BJ (cell line): ENCODE data around the gene LPIN3. TPM values are rescaled to one million over a fixed set of nuclear protein-coding genes. Genes with fewer than 3 reads are reported as not detected.

Source experiments
- CTCF ChIA-PET: fragments of 350-600 bp; formaldehyde crosslinking; extraction: SDS; loops from one replicate; lab custom pipeline; 2021; ENCODE audit warnings: antibody characterized with exemption, inconsistent platforms; lab: Yijun Ruan, JAX
- POLR2A ChIA-PET: fragments of 300-600 bp; sonication (Branson Sonifier 250); formaldehyde crosslinking; extraction: SDS; loops from one replicate; lab custom pipeline; 2021; ENCODE audit warnings: antibody characterized with exemption; lab: Charles Lee
- DNase-seq: peaks from one replicate; pipeline ENCODE4 v3.0.0-alpha.2; 2011; ENCODE audit warnings: low read depth
- H3K27me3 ChIP-seq: 2 replicates; pipeline ENCODE4 v1.6.0; 2011; ENCODE audit warnings: low read length; ENCODE audit not compliant: control insufficient read depth, insufficient read depth
- H3K36me3 ChIP-seq: 2 replicates; pipeline ENCODE4 v1.5.1; 2011; ENCODE audit warnings: low read length; ENCODE audit not compliant: control insufficient read depth, insufficient read depth
- H3K4me3 ChIP-seq: 2 replicates; pipeline ENCODE4 v1.5.1; 2011; ENCODE audit warnings: low read depth, mild to moderate bottlenecking, control low read depth, low read length
- polyA plus RNA-seq: library from polyadenylated mRNA; depleted of rRNA; stranded (reverse); fragments of >200 nt; gene quantifications from 2 replicates; pipeline ENCODE4 v1.2.3, GENCODE V29; 2011
- TF ChIP-seq, protein P1 (sequence below): IDR thresholded peaks from 2 replicates; pipeline ENCODE4 v1.5.1; 2011; ENCODE audit warnings: low read depth, mild to moderate bottlenecking, control low read depth, inconsistent platforms, low read length, moderate library complexity; ENCODE audit not compliant: insufficient read depth

The LPIN3 gene
- polyA plus RNA-seq, 1 experiment = 11.5 TPM

- Histone ChIP-seq H3K4me3 (no peak overlapping the region), H3K36me3 (peaks cover 42% of the 10 kb centered on the region), H3K27me3 (no peaks in the 10 kb centered on the region)
- TF ChIP-seq, protein P1, sequence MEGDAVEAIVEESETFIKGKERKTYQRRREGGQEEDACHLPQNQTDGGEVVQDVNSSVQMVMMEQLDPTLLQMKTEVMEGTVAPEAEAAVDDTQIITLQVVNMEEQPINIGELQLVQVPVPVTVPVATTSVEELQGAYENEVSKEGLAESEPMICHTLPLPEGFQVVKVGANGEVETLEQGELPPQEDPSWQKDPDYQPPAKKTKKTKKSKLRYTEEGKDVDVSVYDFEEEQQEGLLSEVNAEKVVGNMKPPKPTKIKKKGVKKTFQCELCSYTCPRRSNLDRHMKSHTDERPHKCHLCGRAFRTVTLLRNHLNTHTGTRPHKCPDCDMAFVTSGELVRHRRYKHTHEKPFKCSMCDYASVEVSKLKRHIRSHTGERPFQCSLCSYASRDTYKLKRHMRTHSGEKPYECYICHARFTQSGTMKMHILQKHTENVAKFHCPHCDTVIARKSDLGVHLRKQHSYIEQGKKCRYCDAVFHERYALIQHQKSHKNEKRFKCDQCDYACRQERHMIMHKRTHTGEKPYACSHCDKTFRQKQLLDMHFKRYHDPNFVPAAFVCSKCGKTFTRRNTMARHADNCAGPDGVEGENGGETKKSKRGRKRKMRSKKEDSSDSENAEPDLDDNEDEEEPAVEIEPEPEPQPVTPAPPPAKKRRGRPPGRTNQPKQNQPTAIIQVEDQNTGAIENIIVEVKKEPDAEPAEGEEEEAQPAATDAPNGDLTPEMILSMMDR = no peak
- DNase-seq = no peak
- ChIA-PET POLR2A (no interaction called here), CTCF (interaction anchor here (0.9 to 2.3 kb wide), 2 partner anchors 14 to 58 kb away, joined by 3 to 6 read pairs; partner anchors contain the start of gene LPIN3)
Measured at GRCh38 chr20:41353530-41353929, 12.9 kb downstream of the LPIN3 start.

GRCh38 chr20:41355192-41355591 lies 14.6 kb downstream of the LPIN3 start:
- CTCF ChIA-PET = interaction anchor here (1.0 kb wide), 1 partner anchor 182 kb away, joined by 3 read pairs; no protein-coding TSS in a partner anchor
- Histone ChIP-seq H3K4me3 (no peak overlapping the region), H3K27me3 (no peaks in the 10 kb centered on the region), H3K36me3 (peaks cover 31% of the 10 kb centered on the region)
- POLR2A ChIA-PET = no interaction called here
- TF ChIP-seq, protein P1 = no peak
- no peak for DNase-seq

- CTCF ChIA-PET = interaction anchor here (0.9 to 1.7 kb wide), 2 partner anchors 9 to 56 kb away, joined by 3 to 6 read pairs; no protein-coding TSS in a partner anchor
- no peak for DNase-seq
- H3K4me3 ChIP-seq = no peak overlapping the region
- POLR2A ChIA-PET = no interaction called here
- H3K36me3 ChIP-seq = peaks cover 31% of the 10 kb centered on the region
- TF ChIP-seq, protein P1 = no peak
- no peaks in the 10 kb centered on the region for H3K27me3 ChIP-seq
Measured at GRCh38 chr20:41355598-41356203, 15.1 kb downstream of the LPIN3 start.

GRCh38 chr20:41356951-41357350 lies 16.3 kb downstream of the LPIN3 start:
- CTCF ChIA-PET = interaction anchor here (1.7 kb wide), 1 partner anchor 55 kb away, joined by 6 read pairs; no protein-coding TSS in a partner anchor
- Histone ChIP-seq H3K4me3 (no peak overlapping the region), H3K27me3 (no peaks in the 10 kb centered on the region), H3K36me3 (peaks cover 26% of the 10 kb centered on the region)
- POLR2A ChIA-PET = no interaction called here
- TF ChIP-seq, protein P1 = no peak
- DNase-seq = no peak

DNA sequence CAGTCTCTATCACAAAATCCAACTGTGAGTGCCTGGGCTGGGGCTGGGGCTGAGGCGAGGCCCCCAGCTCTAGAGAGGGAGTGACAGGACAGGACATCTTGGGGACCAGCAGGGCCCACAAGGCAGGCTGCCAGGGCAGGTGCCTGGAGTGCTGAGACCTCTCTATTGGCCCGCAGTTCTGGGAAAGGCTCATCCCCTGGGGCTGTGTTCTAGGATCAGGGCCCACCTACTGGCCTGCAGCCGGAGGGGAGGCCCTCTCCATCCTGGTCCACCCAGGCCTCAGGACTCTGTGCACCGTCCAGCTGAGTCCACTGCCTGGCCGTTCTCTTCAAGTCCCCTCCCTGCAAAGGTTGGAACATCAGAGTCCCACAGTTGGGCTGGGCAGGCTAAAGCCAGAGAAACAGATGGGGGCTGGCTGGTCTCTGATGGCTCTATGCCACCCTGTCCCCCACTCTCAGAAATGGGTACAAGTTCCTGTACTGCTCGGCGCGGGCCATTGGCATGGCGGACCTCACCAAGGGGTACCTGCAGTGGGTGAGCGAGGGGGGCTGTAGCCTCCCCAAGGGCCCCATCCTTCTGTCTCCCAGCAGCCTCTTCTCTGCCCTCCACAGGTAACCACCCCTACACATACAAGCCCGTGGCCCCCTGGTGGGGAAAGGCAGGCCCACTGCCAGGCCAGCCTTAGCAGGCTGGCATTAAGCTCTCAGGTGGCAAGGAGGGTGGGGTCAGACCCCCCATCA lies 17.0 kb downstream of the LPIN3 start:
- Histone ChIP-seq H3K27me3 (peaks cover 2% of the 10 kb centered on the region; the same call in 1 of the 2 replicates), H3K4me3 (no peak overlapping the region), H3K36me3 (peaks cover 24% of the 10 kb centered on the region)
- TF ChIP-seq, protein P1 = peak; percentile 13; the same call in 1 of the 2 replicates
- ChIA-PET POLR2A (no interaction called here), CTCF (interaction anchor here (0.8 to 1.7 kb wide), 2 partner anchors 54 to 366 kb away, joined by 3 to 6 read pairs; no protein-coding TSS in a partner anchor)
- DNase-seq = no peak
